Activated CD8-positive, alpha-beta memory T cell treated with anti-CD3 and anti-CD28 coated beads, Interleukin-2, amount 50 U/mL, for 24 hours (primary cell): ENCODE data around the gene NUTM2G.
"Not testable (repeated sequence)": the region's sequence is repeated elsewhere in the genome, so short reads cannot be mapped to it uniquely, and the experiment has no call there.

ENCODE experiments used
- DNase-seq: peaks from one replicate; pipeline ENCODE4 v3.0.0-alpha.2; 2020; ENCODE audit errors: extremely low read depth

The NUTM2G gene, protein sequence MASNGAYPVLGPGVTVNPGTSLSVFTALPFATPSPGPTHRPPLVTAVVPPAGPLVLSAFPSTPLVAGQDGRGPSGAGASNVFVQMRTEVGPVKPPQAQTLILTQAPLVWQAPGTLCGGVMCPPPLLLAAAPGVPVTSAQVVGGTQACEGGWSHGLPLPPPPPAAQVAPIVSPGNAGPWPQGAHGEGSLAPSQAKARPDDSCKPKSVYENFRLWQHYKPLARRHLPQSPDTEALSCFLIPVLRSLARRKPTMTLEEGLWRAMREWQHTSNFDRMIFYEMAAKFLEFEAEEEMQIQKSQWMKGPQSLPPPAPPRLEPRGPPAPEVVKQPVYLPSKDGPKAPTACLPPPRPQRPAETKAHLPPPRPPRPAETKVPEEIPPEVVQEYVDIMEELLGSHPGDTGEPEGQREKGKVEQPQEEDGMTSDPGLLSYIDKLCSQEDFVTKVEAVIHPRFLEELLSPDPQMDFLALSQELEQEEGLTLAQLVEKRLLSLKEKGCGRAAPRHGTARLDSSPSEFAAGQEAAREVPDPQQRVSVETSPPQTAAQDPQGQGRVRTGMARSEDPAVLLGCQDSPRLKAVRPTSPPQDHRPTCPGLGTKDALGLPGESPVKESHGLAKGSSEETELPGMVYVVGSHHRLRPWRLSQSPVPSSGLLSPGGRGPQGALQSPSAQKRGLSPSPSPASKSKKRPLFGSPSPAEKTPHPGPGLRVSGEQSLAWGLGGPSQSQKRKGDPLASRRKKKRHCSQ

DNA sequence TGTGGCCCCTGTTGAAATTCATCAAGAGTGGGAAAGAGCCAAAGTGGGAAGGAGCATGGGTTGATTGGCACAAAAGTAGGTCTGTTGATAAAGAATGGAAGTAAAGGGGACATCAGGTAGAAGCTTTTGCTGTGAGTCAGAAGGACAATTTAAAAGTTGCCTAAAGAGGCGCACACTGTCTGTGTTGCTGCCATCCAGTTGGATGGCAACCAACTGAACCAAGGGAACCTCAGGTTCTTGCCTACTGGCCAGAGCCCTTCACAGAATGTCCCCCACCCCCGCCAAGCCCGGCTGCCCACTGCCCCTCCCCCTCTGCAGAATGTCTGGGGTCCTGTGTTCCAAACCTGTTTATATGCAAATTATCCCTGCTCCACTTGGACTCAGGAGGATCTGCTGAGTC is at the start of gene NUTM2G:
Gene NUTM2G, plus strand, starts transcription at position 301 of the 400 bp plus-strand sequence. CDS start 182 bp downstream, outside the sequence.
- not testable (repeated sequence) for DNase-seq

DNA sequence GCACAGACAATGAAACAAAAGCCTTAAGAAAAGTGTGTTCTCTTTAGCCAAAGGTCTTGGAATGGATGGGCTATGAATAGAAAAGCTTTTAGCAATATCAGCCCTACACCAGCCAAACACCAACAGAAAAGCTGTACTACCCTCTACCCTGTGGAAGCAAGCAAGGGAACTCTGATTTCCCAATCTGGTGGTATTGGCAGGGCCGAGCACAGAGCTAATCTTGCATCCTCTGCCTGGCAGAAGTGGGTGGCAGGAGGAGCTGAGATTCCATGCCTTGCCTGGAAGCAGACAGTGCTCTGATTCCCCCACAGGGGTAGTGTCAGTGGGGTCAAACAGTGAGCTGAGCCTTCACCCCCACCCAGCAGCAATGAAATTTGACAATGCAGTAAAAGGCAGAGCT is 44.7 kb upstream of the NUTM2G start:
- DNase-seq = no peak

DNA sequence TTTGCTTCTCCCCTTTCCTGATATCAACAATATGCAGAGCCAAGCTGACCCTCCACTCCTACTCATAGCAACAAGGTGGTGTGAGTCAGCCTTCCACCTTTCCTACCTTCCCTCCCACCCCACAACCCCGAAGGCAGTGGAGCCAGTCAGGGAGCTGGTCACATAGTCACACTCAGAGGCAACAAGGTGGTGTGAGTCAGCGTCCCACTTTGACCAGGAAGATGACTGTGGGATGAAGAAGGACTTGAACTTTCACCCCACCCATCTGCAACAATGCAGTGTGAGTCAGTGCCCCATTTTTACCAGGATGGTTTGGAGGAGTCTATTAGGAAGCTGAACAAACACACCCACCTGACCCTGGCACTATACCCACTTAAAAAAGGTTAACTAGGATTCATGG is 44.2 kb upstream of the NUTM2G start:
- no peak for DNase-seq

DNA sequence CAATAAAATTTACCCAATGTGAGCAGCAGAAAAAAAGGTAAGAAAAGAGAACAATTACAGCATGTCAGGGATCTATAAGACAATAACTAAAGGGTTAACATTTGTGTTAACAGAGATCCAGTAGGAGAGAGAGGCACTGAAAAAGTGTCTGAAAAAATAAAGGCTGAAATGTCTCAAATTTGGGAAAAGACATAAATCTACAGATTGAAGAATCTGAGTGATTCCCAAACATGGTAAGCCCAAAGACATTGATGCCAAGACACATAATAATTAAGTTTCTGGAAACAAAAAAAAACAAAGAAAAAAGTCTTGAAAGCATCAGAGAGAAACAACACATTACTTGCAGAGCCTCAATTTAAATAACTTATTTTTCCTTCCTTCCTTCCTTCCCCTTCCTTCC is 43.2 kb upstream of the NUTM2G start:
- no peak for DNase-seq

DNA sequence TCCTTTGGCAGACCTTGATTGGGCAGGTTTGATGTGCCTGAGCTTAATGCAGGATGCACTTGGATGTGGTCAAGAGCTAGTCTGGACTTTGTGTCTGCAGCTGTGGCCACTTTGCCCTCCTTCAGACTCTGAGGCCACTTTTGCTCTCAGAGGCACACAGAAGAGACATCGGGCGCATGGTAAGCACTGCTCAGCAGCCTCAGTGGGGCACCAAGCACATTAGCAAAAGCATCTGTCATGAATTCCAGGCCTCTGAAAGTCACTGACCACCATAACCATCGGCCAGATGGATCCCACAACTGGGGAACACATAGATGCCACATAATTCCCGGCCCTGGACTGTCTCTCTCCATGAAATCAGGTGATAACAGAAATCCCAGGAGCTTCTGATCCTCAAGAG is 40.1 kb upstream of the NUTM2G start:
- DNase-seq = no peak

DNA sequence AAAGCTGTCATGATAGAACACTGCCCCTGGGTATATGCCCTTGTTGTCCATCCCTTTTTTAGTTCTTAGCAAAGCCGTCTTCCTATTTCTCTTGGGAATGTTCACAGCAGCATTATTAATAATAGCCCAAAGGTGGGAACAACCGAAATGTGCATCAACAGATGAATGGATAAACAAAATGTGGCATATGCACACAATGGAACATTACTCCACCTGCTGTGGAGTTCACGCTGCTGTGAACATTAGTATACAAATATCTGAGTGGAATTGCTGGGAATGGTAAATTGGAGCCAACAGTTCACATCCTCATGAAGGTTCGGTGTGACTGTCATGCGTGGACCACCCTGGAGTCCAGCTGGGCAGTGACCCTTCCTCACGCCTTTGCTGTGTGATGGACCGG is 36.5 kb upstream of the NUTM2G start:
- DNase-seq = no peak

DNA sequence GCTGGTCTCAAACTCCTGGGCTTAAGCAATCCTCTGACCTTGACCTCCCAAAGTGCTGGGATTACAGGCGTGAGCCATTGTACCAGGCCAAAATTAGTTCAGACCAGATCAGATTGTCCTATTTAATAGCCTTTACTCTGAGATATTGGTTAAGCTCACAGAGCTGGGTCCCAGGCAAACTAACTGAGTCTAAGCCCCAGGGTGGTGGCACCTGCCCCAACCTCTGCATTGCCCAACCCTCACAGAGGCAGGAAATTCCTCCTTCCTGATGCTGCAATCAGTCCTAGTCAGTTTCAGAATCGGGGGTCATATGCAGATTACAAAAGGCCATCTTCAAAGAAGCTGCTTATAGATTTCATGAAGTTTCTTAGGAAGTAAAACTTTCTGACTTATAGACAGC is 28.6 kb upstream of the NUTM2G start:
- DNase-seq = not testable (repeated sequence)

DNA sequence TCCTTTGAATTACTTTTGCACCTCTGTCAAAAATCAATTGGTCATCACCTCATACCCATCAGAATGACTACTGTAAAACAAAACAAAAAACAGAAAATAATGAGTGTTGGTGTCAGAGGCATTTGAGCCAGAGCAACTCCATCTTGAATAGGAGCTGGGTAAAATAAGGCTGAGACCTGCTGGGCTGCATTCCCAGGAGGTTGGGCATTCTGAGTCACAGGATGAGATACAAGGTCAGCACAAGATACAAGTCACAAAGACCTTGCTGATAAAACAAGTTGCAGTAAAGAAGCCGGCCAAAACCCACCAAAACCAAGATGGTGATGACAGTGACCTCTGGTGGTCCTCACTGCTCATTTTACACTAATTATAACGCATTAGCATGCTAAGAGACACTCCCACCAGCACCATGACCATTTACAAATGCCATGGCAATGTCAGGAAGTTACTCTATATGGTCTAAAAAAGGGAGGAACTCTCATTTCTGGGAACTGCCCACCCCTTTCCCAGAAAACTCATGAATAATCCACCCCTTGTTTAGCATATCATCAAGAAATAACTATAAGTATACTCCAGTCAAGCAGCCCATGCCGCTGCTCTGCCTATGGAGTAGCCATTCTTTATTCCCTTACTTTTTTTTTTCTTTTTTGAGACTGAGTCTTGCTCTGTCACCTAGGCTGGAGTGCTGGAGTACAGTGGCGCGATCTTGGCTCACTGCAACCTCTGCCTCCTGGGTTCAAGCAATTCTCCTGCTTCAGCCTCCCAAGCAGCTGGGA is 23.5 kb upstream of the NUTM2G start:
- DNase-seq = not testable (repeated sequence)

DNA sequence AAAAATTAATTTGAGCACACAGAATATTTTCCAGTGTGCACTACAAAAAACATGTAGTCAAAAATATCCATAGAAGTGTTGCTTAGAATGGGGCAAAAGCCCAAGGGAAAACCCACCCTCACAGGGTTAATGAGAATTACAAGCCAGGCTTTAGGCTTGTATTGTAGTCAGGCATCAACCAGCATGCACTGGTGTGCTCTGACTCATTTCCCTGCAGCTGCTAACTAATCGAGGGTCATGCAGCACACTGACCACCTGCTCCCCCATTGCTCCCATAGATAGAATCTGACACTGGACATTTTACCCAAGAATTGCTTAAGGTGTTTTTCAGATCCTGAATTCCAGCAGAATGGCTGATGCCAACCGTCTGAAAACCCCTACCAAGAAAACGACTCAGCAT is 20.2 kb upstream of the NUTM2G start:
- DNase-seq = not testable (repeated sequence)

DNA sequence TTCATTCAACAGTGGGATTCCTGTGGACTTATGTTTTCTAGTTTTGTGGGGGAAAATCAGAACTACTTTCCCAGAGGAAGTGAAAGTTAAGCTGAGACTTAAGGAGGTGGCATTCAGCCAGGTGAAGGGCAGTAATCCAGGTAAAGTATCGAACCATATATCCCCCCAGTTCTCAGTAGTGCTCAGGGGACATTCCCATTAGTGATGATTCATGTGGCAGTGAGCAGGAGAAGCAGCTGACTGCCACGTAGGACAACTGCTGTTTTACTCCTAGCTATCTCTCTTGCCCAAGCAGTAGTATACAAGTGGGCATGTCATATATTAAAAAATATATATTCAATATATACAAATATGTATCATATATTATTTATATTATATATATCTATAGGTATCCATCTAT is 13.1 kb upstream of the NUTM2G start:
- DNase-seq = not testable (repeated sequence)

DNA sequence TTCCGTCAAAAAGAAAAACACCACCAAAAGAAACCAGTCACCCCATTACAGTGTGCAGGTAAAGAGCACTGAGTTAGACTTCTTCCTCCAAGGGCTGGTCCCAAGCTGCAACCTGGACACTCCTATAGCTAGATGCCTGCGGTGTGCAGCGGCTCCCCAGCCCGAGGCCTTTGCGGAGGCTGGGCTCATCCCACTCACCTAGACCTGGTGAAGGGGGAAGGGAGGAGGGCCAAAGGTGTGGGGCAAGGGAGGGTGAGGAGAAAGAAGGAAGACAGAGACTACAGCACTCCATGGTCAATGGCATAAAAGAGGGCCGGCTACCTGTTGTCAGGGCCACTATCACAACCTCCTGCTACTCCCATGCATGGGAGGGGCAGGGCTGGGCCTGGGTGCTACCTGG is 12.1 kb upstream of the NUTM2G start:
- DNase-seq = not testable (repeated sequence)

DNA sequence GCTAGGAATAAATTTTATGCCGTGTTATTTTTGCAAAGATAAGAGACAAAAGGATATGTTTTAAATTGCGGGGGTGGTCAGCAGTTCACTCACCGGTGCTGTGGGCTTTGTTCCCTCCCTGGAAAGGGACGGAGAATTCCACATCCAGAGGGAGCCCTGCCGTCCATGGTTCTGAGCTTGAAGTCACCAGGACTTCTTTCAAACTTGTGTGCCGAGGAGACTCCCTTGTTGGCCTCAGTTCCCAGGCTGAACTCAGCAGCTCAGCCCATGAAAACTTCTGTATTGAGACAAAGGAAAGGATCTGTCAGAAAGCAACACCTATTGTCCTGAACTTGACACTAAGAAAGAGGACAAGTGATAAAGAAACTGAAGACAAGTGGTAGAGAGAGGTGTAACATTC is 10.1 kb upstream of the NUTM2G start:
- DNase-seq = not testable (repeated sequence)

DNA sequence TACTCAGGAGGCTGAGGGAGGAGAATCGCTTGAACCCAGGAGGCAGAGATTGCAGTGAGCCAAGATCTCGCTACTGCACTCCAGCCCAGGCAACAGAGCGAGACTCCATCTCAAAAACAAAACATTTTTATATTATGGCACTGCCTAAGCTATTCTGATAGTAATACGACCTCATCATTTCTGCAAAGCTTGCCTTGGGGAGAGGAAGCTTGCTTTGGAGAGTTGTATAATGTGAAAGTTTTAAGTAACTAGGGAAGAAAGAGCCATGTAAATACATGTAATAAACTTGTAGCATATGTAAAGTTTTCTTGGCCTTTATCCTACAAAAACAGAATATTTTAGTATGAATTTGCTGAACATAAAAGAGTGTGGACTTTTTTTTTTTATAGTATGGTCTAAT is 7.8 kb upstream of the NUTM2G start:
- not testable (repeated sequence) for DNase-seq

DNA sequence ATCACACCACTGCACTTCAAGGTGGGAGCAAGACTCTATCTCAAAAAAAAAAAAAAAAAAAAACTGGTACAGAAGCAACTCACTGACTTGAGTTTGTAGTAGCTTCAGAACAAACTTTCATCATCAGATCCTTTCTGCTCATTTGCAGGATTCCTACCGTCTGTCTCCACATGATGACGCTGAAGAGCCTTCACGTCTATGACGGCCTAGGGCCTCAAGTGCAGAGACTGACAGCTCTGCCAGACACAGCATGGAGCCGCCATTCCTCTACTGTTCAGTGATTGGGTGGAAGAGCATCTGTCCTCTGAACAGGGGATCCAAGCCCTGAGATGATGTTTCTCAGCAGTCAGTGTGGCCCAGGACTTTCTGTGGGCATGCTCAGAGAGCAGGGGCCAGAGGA is 3.1 kb upstream of the NUTM2G start:
- DNase-seq = not testable (repeated sequence)

DNA sequence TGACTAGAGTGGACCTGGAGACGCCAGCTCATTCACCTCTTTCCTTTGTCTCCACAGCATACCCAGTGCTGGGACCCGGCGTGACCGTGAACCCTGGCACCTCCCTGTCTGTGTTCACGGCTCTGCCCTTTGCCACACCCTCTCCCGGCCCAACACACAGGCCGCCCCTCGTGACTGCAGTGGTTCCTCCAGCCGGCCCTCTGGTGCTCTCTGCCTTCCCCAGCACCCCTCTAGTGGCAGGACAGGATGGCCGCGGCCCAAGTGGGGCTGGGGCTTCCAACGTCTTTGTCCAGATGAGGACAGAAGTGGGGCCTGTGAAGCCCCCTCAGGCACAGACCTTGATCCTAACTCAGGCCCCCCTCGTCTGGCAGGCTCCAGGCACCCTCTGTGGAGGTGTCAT is 3.0 kb downstream of the NUTM2G start:
- not testable (repeated sequence) for DNase-seq

DNA sequence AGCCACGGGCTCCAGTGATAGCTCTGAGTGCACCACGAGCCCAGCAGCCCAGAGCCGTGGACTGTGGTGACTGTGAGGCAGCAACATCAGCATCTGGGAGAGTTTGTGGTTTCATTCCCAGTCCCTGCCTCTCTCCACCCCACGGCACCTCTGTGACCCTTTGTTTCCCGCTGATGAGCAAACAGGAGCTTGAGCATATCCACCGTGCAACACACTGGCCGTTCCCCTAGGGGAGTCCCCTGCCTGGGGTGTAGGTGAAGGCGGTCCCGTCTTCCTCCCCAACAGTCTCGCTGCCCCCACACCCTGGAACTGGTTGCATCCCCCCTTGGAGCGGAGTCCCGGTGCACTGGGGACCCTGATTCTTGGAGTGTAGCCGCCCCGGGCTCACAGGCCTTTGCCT is 5.5 kb downstream of the NUTM2G start:
- DNase-seq = not testable (repeated sequence)

DNA sequence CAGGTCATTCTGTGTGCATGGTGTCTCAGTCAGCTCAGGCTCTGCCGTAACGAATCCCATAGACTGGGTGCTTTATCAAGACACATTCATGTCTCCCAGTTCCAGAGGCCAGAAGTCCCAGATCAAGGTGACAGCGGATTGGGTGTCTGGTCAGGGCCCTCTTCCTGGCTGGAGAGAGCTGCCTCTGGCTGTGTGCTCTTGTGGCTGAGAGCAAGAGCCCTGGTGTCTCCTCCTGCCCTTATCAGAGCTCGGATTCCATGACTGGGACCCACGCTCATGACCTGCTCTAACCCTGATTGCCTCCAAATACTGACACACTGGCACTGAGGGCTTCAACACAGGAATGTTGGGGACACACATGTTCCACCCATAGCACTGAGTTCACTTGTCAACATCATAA is 6.1 kb downstream of the NUTM2G start:
- DNase-seq = not testable (repeated sequence)

DNA sequence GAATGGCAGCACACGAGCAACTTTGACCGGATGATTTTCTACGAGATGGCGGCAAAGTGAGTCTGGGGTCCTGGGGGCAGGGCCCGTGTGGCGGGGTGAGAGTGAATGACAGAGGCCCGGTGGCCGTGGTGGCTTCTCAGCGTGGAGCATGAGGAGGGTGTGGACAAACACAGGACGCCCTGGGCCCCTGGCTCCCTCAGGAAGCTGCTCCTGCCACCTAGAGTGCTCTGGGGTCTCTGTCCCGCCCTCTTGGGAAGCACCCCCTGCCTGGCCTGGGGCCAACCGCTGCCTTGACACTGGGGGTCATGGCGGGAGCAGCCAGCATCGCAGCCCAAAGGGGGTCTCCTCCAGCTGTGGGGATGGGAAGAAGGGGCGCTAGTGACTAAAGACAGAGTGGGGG is 6.8 kb downstream of the NUTM2G start:
- DNase-seq = not testable (repeated sequence)

DNA sequence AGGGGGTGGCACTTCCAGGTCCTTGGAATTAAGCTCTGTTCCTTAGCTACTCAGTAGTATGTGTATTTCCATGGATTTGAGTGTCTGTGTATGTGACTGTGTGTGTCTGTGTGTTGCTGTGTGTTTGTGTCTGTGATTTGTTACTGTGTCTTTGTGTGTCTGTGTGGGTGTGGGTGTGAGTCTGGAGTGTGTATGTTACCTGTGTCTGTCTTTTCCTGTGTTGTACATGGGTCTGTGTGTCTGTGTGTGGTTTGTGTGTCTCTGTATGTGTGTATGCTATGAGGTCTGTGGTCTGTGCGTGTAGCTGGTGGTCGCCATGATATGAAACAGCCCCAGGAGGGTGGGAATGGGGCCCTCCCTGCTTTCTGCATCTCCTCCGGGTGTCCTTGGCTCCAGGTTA is 8.8 kb downstream of the NUTM2G start:
- not testable (repeated sequence) for DNase-seq

DNA sequence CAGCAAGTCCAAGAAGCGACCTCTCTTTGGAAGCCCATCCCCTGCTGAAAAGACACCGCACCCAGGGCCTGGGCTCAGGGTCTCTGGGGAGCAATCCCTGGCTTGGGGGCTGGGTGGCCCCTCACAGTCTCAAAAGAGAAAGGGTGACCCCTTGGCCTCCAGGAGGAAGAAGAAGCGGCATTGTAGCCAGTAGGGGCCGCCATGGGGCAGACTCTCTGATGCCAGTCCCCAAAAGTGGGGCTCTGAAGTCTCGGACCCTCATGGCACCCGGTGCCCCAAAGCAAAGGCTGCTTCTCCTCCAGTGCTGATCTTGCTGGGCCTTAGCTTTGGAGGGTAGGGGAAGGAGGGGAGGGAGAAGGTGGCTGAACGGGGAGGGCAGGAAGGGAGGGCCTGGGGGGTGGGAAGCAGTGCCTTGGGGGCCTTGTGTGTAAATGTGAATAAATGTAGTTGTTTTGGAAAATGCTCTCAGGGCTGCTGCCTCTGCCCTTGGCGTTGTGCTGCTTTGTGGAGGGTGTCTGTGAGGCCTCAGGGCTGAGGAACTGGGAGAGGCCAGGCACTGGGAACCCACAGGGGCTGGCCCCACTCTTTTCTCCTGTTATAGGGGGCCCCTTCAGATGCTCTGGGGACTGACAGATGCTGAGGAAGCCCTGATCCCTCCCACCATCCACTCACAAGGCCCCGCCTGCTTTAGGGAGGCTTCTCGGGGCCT is 10.5 kb downstream of the NUTM2G start:
- not testable (repeated sequence) for DNase-seq

DNA sequence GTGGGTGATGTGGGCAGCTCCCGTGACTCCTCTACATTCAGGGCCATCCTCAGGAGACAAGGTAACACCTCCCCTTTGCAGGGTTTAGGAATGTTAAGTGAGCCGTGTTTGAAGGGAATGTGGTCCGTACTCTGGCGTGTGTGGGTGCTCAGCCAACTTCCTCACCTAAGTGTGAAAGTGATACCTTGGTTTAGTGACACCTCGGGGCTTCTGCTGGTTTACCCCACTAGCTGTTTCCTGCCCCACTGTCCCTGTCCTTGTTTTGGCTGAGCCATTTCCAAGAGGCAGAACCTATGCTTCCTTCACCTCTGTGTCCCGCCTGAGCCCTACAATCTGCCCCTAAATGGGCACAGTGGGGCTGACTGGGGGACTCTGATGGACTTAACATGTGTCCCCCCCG is 12.3 kb downstream of the NUTM2G start:
- DNase-seq = not testable (repeated sequence)

DNA sequence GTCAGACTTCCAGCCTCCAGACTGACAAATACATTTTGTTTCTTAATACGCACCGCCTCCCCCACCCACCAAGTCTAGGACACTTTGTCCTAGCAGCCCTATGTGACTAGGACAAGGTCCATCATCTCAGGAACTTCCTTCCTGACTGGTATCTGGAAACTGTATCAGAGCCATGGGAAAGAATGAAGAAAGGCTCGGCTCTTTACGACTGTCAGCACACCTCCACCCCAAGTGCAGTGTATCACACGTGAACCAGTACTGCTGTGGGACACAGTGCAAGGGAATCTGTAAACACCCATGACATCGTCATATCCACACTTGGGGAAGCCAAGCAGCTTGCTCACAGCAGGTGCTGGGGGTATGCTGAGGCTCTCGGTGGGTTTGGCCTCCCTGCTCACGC is 13.0 kb downstream of the NUTM2G start:
- DNase-seq = not testable (repeated sequence)
